Measurements from ENCODE around the gene MKI67. TPM values are rescaled to one million over a fixed set of nuclear protein-coding genes. Genes with fewer than 3 reads are reported as not detected.

MKI67 gene
- total RNA-seq, 4 donors from 2014 or later, result 5.6 to 13.0 (median 8.9) TPM

DNA sequence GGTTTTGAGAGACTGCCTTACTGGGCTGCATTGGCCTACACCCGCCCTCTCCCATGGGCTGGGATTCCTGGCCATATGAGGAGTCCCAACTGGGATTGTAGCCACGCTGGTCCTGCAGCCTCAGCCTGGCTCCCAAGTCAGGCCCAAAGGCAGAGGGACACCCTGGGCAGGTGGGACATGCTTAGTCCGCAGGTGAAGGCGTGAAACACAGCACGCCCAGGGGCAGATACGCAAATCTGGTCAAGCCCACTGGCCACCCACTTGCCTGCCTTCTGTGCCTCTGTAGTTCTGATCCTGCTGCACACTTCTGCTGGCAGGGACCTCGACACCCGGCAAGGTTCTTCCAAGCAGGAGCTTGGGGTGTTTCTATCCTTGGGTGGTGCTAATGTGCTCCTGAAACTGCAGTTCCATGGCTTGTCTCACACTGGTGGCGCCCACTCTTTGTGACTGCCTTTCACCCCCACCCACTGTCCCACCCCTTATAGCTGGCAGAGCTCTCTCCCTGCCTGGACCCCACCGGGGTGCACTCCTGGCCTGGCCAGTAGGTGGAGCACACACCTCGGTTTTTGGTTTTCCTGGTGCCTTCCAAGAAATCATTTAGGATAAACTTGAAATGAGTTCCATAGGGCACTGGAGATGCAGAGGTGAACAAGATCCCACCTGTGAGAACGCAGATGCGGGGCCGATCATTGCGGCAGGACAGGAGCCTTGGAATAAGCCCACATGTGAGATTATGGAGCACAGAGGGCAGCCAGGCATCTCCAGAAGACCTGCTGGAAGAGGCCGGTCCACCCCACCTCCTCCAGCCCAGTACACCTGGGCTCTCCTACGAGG is 47.9 kb downstream of the MKI67 start:
- peak in 1 of 2 donors; percentile 73 for DNase-seq (ENCODE audit: low spot score in 2 of 2)
- no peak overlapping the region for H3K4me3 ChIP-seq

GRCh38 chr10:128077155-128077875 is 48.9 kb downstream of the MKI67 start:
- peak in 1 of 2 donors; percentile 77 for DNase-seq (ENCODE audit: low spot score in 2 of 2)
- Histone ChIP-seq H3K4me3 (no peak overlapping the region), H3K27ac (no peak overlapping the region), H3K4me1 (no peaks in the 10 kb centered on the region), H3K9me3 (no peaks in the 10 kb centered on the region), H3K36me3 (peaks cover 79% of the 10 kb centered on the region), H3K27me3 (no peaks in the 10 kb centered on the region)
- 83% methylated on average over 6 of the region's 21 CpGs for WGBS
- no peak for TF ChIP-seq POLR2A (IDR thresholded peaks at IDR 0.05)
- TF ChIP-seq EP300 (IDR thresholded peaks at IDR 0.05), result no peak
- no peak for TF ChIP-seq POLR2AphosphoS5 (IDR thresholded peaks at IDR 0.05)
- TF ChIP-seq, protein P1, sequence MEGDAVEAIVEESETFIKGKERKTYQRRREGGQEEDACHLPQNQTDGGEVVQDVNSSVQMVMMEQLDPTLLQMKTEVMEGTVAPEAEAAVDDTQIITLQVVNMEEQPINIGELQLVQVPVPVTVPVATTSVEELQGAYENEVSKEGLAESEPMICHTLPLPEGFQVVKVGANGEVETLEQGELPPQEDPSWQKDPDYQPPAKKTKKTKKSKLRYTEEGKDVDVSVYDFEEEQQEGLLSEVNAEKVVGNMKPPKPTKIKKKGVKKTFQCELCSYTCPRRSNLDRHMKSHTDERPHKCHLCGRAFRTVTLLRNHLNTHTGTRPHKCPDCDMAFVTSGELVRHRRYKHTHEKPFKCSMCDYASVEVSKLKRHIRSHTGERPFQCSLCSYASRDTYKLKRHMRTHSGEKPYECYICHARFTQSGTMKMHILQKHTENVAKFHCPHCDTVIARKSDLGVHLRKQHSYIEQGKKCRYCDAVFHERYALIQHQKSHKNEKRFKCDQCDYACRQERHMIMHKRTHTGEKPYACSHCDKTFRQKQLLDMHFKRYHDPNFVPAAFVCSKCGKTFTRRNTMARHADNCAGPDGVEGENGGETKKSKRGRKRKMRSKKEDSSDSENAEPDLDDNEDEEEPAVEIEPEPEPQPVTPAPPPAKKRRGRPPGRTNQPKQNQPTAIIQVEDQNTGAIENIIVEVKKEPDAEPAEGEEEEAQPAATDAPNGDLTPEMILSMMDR (IDR thresholded peaks at IDR 0.05), result no peak

More for the DNA sequence above, 47.9 kb downstream of the MKI67 start:
- 72% methylated on average over 15 of the region's 17 CpGs for WGBS
- peaks cover 74% of the 10 kb centered on the region for H3K36me3 ChIP-seq
- no peaks in the 10 kb centered on the region for H3K9me3 ChIP-seq
- no peaks in the 10 kb centered on the region for H3K27me3 ChIP-seq
- H3K27ac ChIP-seq, result no peak overlapping the region
- H3K4me1 ChIP-seq, result no peaks in the 10 kb centered on the region
- no peak for TF ChIP-seq POLR2A (IDR thresholded peaks at IDR 0.05)
- TF ChIP-seq, protein P1 (IDR thresholded peaks at IDR 0.05), result peak in 1 of 2 donors; percentile 73

GRCh38 chr10:128074589-128074988 is 51.6 kb downstream of the MKI67 start:
- Histone ChIP-seq H3K4me3 (no peak overlapping the region), H3K27ac (no peak overlapping the region), H3K36me3 (peaks cover 90% of the 10 kb centered on the region), H3K9me3 (no peaks in the 10 kb centered on the region), H3K27me3 (no peaks in the 10 kb centered on the region), H3K4me1 (peaks cover 3% of the 10 kb centered on the region)
- 90% methylated on average over 5 of the region's 5 CpGs for WGBS
- TF ChIP-seq POLR2AphosphoS5 (IDR thresholded peaks at IDR 0.05) (no peak), POLR2A (IDR thresholded peaks at IDR 0.05) (no peak), EP300 (IDR thresholded peaks at IDR 0.05) (no peak)
- TF ChIP-seq, protein P1 (IDR thresholded peaks at IDR 0.05), result no peak
- no peak for DNase-seq (ENCODE audit: low spot score in 2 of 2)

- DNase-seq (ENCODE audit: low spot score in 2 of 2), result no peak
- no peaks in the 10 kb centered on the region for H3K27me3 ChIP-seq
- no peaks in the 10 kb centered on the region for H3K9me3 ChIP-seq
- H3K27ac ChIP-seq, result no peak overlapping the region
- peaks cover 84% of the 10 kb centered on the region for H3K36me3 ChIP-seq
- WGBS, result 78% methylated on average over 2 of the region's 2 CpGs
- no peak overlapping the region for H3K4me3 ChIP-seq
- H3K4me1 ChIP-seq, result peaks cover 10% of the 10 kb centered on the region
- TF ChIP-seq EP300 (IDR thresholded peaks at IDR 0.05), result no peak
- no peak for TF ChIP-seq POLR2AphosphoS5 (IDR thresholded peaks at IDR 0.05)
- TF ChIP-seq POLR2A (IDR thresholded peaks at IDR 0.05), result no peak
- TF ChIP-seq, protein P1 (IDR thresholded peaks at IDR 0.05), result no peak
Measured at GRCh38 chr10:128073890-128074289, 52.3 kb downstream of the MKI67 start.
